A549 (cell line): ENCODE data around the gene TNFRSF21. TPM values are rescaled to one million over a fixed set of nuclear protein-coding genes. Genes with fewer than 3 reads are reported as not detected.

Experiments used
- ATAC-seq, 2 experiments: fragments of 200-7000 bp in 1 of 2; fragments of >200 bp in 1 of 2; cut with Nextera tagmentation in 1 of 2; cut with Tn5 transposase in 1 of 2; 3 replicates each; pipeline versions ENCODE4 v1.8.0 to v1.9.1; 2018 to 2020; ENCODE audit warnings: mild to moderate bottlenecking in 1 of 2, moderate library complexity in 1 of 2
- CTCF ChIA-PET: fragments of 300-600 bp; sonication (Branson Sonifier 250); formaldehyde crosslinking; extraction: SDS; loops from one replicate; lab custom pipeline; 2021; ENCODE audit warnings: antibody characterized with exemption, inconsistent platforms; lab: Yijun Ruan, JAX
- POLR2A ChIA-PET: fragments of 350-600 bp; formaldehyde crosslinking; extraction: SDS; loops from one replicate; lab custom pipeline; 2021; ENCODE audit warnings: antibody characterized with exemption, inconsistent platforms; lab: Yijun Ruan, JAX
- DNase-seq, 2 experiments: peaks; one replicate each; pipeline versions ENCODE4 v3.0.0 to v3.0.0-alpha.2; 2011 to 2016; ENCODE audit warnings: low read depth in 1 of 2, low spot score in 1 of 2
- FAIRE-seq: peaks from 2 replicates; lab custom pipeline; 2011; peaks lifted over from hg19 to GRCh38; lab: Jason Lieb, UNC
- H3K27ac ChIP-seq, 2 experiments: fragments of >200 bp; sonication (Bioruptor Twin); formaldehyde crosslinking; 3 replicates each; pipeline ENCODE4 v1.5.1; 2016 to 2017
- H3K4me1 ChIP-seq: fragments of >200 bp; sonication (Bioruptor Twin); formaldehyde crosslinking; 3 replicates; pipeline ENCODE4 v1.6.1; 2016
- H3K4me2 ChIP-seq: fragments of >200 bp; sonication (Bioruptor Twin); formaldehyde crosslinking; 3 replicates; pipeline ENCODE4 v1.6.1; 2016
- H3K4me3 ChIP-seq: fragments of >200 bp; sonication (Bioruptor Twin); formaldehyde crosslinking; 3 replicates; pipeline ENCODE4 v1.5.1; 2016
- H3K9me3 ChIP-seq: fragments of >200 bp; sonication (Bioruptor Twin); formaldehyde crosslinking; 3 replicates; pipeline ENCODE4 v1.6.1; 2016
- CEBPB ChIP-seq, 2 experiments: fragments of >200 bp in 1 of 2; sonication (Bioruptor Twin) in 1 of 2; formaldehyde crosslinking in 1 of 2; IDR thresholded peaks; 2 replicates each; pipeline ENCODE4 v1.6.1; 2012 to 2016
- GATA3 ChIP-seq: IDR thresholded peaks from 2 replicates; pipeline ENCODE4 v1.6.1; 2012; ENCODE audit warnings: borderline replicate concordance
- JUNB ChIP-seq: fragments of >200 bp; sonication (Bioruptor Twin); formaldehyde crosslinking; IDR thresholded peaks from 2 replicates; pipeline ENCODE4 v1.6.1; 2016
- MAZ ChIP-seq: fragments of 150-350 bp; IDR thresholded peaks from 2 replicates; pipeline ENCODE4 v1.6.1; 2014; ENCODE audit warnings: antibody characterized with exemption, low read depth, low read length, borderline replicate concordance
- PBX3 ChIP-seq: IDR thresholded peaks from 2 replicates; pipeline ENCODE4 v1.6.1; 2012
- POLR2AphosphoS2 ChIP-seq: conservative IDR thresholded peaks from 2 replicates; pipeline ENCODE4 v1.6.1; 2012; ENCODE audit warnings: low read length, improper control_type of control experiment, inconsistent platforms
- REST ChIP-seq: fragments of 200-600 bp; sonication (generic); IDR thresholded peaks from 2 replicates; pipeline ENCODE4 v1.6.1; 2016; ENCODE audit warnings: antibody characterized with exemption, mild to moderate bottlenecking, moderate library complexity
- SREBF2 ChIP-seq: fragments of 450-650 bp; IDR thresholded peaks from 2 replicates; pipeline ENCODE4 v1.6.1; 2014; ENCODE audit warnings: mild to moderate bottlenecking, moderate library complexity
- TFCP2L1 ChIP-seq: fragments of 250-450 bp; sonication (Bioruptor Pico); IDR thresholded peaks from 2 replicates; pipeline ENCODE4 v1.5.0; 2021; ENCODE audit warnings: mild to moderate bottlenecking
- WGBS: methylation state at CpG from one replicate; pipeline ENCODE4 v1.1.6; 2017; ENCODE audit errors: missing lambda C conversion rate; 5-methylcytosine and 5-hydroxymethylcytosine counted together
- polyA plus RNA-seq, 4 experiments: library from polyadenylated mRNA; depleted of rRNA in 3 of 4; stranded (reverse); fragments of >200 nt; fragmentation: RNase III in 1 of 4; extraction: RNeasy Plus Mini Kit Qiagen cat#74134 plus additional on column Dnase treatment in 1 of 4; gene quantifications; 2 replicates in 3 of 4; 3 replicates in 1 of 4; pipeline ENCODE4 v1.2.3, GENCODE V29; 2011 to 2017

Gene TNFRSF21
- polyA plus RNA-seq, 2 of the 4 experiments (the other 2 are of a cell fraction): 14.1 to 15.6 TPM

- Histone ChIP-seq H3K4me3 (no peak overlapping the region), H3K4me1 (peaks cover 43% of the 10 kb centered on the region), H3K4me2 (no peak overlapping the region), H3K27ac (peak overlapping the region in 1 of 2 experiments; percentile 28; a peak in 1 of 6 replicates), H3K9me3 (no peaks in the 10 kb centered on the region)
- FAIRE-seq: no peak
- no peak for DNase-seq
- ChIA-PET CTCF (interaction anchor here (1.3 kb wide), 1 partner anchor 151 kb away, joined by 6 read pairs; no protein-coding TSS in a partner anchor), POLR2A (no interaction called here)
- WGBS: 73% methylated on average over 1 of the region's 1 CpG
- no peak for TF ChIP-seq GATA3
- no peak for TF ChIP-seq MAZ
- no peak for ATAC-seq
These were observed 61.3 kb downstream of the TNFRSF21 start for GRCh38 chr6:47248446-47248845.

GRCh38 chr6:47247227-47247797, 62.4 kb downstream of the TNFRSF21 start:
- ChIA-PET CTCF (interaction anchor here (0.6 kb wide), 1 partner anchor 244 kb away, joined by 3 read pairs; no protein-coding TSS in a partner anchor), POLR2A (no interaction called here)
- WGBS: 57% methylated on average over 2 of the region's 2 CpGs
- ATAC-seq: peak; percentile 50 to 54; a peak in 3 of 6 replicates
- Histone ChIP-seq H3K27ac (peak overlapping the region in 1 of 2 experiments; percentile 52; a peak in 3 of 6 replicates), H3K4me1 (peaks cover 52% of the 10 kb centered on the region), H3K9me3 (no peaks in the 10 kb centered on the region), H3K4me2 (peak overlapping the region; percentile 38; the same call in 2 of the 3 replicates), H3K4me3 (no peak overlapping the region)
- FAIRE-seq: no peak
- no peak for DNase-seq
- no peak for TF ChIP-seq JUNB
- TF ChIP-seq SREBF2: no peak
- no peak for TF ChIP-seq POLR2AphosphoS2
- TF ChIP-seq, all 56 proteins: peak for 0

- no peak overlapping the region for H3K4me3 ChIP-seq
- H3K4me1 ChIP-seq: peaks cover 60% of the 10 kb centered on the region
- ChIA-PET CTCF (interaction anchor here (1.2 kb wide), 1 partner anchor 148 kb away, joined by 5 read pairs; no protein-coding TSS in a partner anchor), POLR2A (no interaction called here)
- TF ChIP-seq TFCP2L1 (CRISPR knock-in tag) (no peak), PBX3 (no peak)
- H3K9me3 ChIP-seq: no peaks in the 10 kb centered on the region
- FAIRE-seq: no peak
- 71% methylated on average over 2 of the region's 2 CpGs for WGBS
- H3K4me2 ChIP-seq: no peak overlapping the region
- no peak for ATAC-seq
- H3K27ac ChIP-seq: no peak overlapping the region
- DNase-seq: no peak
These were observed 63.2 kb downstream of the TNFRSF21 start for GRCh38 chr6:47246551-47246950.

GRCh38 chr6:47245745-47246371, 63.8 kb downstream of the TNFRSF21 start:
- no peak overlapping the region for H3K4me3 ChIP-seq
- ChIA-PET CTCF (interaction anchor here (1.2 kb wide), 1 partner anchor 148 kb away, joined by 5 read pairs; no protein-coding TSS in a partner anchor), POLR2A (no interaction called here)
- 62% methylated on average over 2 of the region's 2 CpGs for WGBS
- ATAC-seq (no peak), FAIRE-seq (no peak), DNase-seq (peak in 1 of 2 experiments; percentile 27)
- no peak overlapping the region for H3K27ac ChIP-seq
- peaks cover 63% of the 10 kb centered on the region for H3K4me1 ChIP-seq
- TF ChIP-seq REST (0 out of 2 replicates have a peak, but pooled peaks have one; percentile 17), CEBPB (IDR thresholded peaks at IDR 0.05) (no peak)
- H3K4me2 ChIP-seq: no peak overlapping the region
- no peaks in the 10 kb centered on the region for H3K9me3 ChIP-seq
